ENCODE data around the gene ARF6. TPM values are rescaled to one million over a fixed set of nuclear protein-coding genes. Genes with fewer than 3 reads are reported as not detected.

ARF6 gene
- total and polyA plus RNA-seq, 10 of the 15 experiments (the other 5 are each of a cell fraction or from before 2014, with no cell fraction given): 46.8 to 128 (median 71.9) TPM

DNA sequence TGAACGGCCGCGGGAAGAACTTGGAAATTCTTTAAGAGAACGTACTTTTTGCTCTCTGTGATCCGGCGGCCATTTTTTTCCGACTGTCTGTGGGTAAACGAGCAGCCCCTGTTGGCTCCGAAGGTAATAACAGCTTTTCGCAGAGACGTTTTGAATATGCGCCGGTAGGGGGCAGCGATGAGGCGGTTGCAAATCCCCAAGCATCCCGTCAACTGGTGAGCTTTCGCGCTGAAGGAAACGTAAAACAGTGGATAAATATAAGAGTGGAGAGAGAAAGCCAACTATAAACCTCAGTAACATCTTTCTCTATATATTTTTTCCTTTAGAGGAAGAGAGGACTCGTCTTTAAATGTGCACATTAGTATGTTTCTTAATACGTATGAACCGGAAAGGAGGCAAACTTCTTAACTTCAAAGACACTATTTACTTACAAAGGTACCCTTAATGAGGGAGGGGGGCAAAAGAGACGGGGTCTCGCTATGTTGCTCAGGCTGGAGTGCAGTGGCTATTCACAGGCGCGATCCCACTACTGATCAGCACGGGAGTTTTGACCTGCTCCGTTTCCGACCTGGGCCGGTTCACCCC, 30.7 kb upstream of the ARF6 start (continued):
- peak; percentile 76; the same call in 1 of the 2 replicates for TF ChIP-seq CBFB (IDR thresholded peaks at IDR 0.05; ENCODE audit: low read depth)
- peak; percentile 56 for TF ChIP-seq SP1 (IDR thresholded peaks at IDR 0.05; ENCODE audit: low read depth, low read length)
- peak in 1 of 2 experiments; percentile 26; a peak in 1 of 4 replicates for TF ChIP-seq EP300 (IDR thresholded peaks at IDR 0.05; ENCODE audit: borderline replicate concordance in 1 of 2, control insufficient read depth in 1 of 2, low read depth in 2 of 2, low read length in 2 of 2)
- TF ChIP-seq CEBPB (IDR thresholded peaks at IDR 0.05; ENCODE audit: borderline replicate concordance in 1 of 2, low read depth in 2 of 2, low read length in 2 of 2): no peak; a peak in 1 of 4 replicates
- TF ChIP-seq CBX5 (IDR thresholded peaks at IDR 0.05; ENCODE audit: low read depth): peak; percentile 92; the same call in 1 of the 2 replicates
- TF ChIP-seq, protein P1, sequence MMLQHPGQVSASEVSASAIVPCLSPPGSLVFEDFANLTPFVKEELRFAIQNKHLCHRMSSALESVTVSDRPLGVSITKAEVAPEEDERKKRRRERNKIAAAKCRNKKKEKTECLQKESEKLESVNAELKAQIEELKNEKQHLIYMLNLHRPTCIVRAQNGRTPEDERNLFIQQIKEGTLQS (IDR thresholded peaks at IDR 0.05; ENCODE audit: borderline replicate concordance, extremely low read depth, low read depth, low read length): peak; percentile 71; the same call in 1 of the 2 replicates
- TF ChIP-seq FOXK2 (IDR thresholded peaks at IDR 0.05): peak; percentile 82
- TF ChIP-seq RB1 (IDR thresholded peaks at IDR 0.05; ENCODE audit: borderline replicate concordance): peak; percentile 51; the same call in 1 of the 2 replicates
- TF ChIP-seq, protein P2, sequence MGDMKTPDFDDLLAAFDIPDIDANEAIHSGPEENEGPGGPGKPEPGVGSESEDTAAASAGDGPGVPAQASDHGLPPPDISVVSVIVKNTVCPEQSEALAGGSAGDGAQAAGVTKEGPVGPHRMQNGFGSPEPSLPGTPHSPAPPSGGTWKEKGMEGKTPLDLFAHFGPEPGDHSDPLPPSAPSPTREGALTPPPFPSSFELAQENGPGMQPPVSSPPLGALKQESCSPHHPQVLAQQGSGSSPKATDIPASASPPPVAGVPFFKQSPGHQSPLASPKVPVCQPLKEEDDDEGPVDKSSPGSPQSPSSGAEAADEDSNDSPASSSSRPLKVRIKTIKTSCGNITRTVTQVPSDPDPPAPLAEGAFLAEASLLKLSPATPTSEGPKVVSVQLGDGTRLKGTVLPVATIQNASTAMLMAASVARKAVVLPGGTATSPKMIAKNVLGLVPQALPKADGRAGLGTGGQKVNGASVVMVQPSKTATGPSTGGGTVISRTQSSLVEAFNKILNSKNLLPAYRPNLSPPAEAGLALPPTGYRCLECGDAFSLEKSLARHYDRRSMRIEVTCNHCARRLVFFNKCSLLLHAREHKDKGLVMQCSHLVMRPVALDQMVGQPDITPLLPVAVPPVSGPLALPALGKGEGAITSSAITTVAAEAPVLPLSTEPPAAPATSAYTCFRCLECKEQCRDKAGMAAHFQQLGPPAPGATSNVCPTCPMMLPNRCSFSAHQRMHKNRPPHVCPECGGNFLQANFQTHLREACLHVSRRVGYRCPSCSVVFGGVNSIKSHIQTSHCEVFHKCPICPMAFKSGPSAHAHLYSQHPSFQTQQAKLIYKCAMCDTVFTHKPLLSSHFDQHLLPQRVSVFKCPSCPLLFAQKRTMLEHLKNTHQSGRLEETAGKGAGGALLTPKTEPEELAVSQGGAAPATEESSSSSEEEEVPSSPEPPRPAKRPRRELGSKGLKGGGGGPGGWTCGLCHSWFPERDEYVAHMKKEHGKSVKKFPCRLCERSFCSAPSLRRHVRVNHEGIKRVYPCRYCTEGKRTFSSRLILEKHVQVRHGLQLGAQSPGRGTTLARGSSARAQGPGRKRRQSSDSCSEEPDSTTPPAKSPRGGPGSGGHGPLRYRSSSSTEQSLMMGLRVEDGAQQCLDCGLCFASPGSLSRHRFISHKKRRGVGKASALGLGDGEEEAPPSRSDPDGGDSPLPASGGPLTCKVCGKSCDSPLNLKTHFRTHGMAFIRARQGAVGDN (IDR thresholded peaks at IDR 0.05): 0 out of 2 replicates have a peak, but pooled peaks have one; percentile 18
- TF ChIP-seq MYB (IDR thresholded peaks at IDR 0.05; ENCODE audit: borderline replicate concordance, low read depth, low read length): no peak
